ENCODE results near the gene FNDC8. TPM values are rescaled to one million over a fixed set of nuclear protein-coding genes. Genes with fewer than 3 reads are reported as not detected.

FNDC8 gene
- total RNA-seq, 4 donors from 2014 or later: not detected

GRCh38 chr17:35138218-35138617, 16.8 kb downstream of the FNDC8 start:
- H3K4me3 ChIP-seq: no peak overlapping the region
- H3K27ac ChIP-seq: no peak overlapping the region
- peaks cover 0 to 58% (median 0%) of the 10 kb centered on the region in 3 donors for H3K36me3 ChIP-seq
- H3K27me3 ChIP-seq: no peaks in the 10 kb centered on the region
- no peak for TF ChIP-seq POLR2A (IDR thresholded peaks at IDR 0.05)
- TF ChIP-seq CTCF (IDR thresholded peaks at IDR 0.05): no peak
- no peaks in the 10 kb centered on the region for H3K9me3 ChIP-seq
- peaks cover 0 to 7% (median 3%) of the 10 kb centered on the region in 4 donors for H3K4me1 ChIP-seq
- no peak for DNase-seq

- H3K4me3 ChIP-seq: peak within 1 kb of the TSS; percentile 61 to 95 (median 84)
- H3K4me1 ChIP-seq: peaks cover 0 to 7% (median 3%) of the 10 kb centered on the region in 4 donors
- peak within 1 kb of the TSS in 1 of 4 donors; percentile 80 for H3K27ac ChIP-seq
- peaks cover 0 to 22% (median 0%) of the 10 kb centered on the region in 3 donors for H3K36me3 ChIP-seq
- no peaks in the 10 kb centered on the region for H3K27me3 ChIP-seq
- DNase-seq: peak; percentile 75 to 91 (median 87)
- TF ChIP-seq POLR2A (IDR thresholded peaks at IDR 0.05) (no peak), CTCF (IDR thresholded peaks at IDR 0.05) (peak; percentile 83 to 97 (median 90))
- no peaks in the 10 kb centered on the region for H3K9me3 ChIP-seq
These were observed 20.5 kb downstream of the FNDC8 start, which contains the start of gene NLE1 for GRCh38 chr17:35141681-35142466. Gene NLE1, minus strand, starts transcription at chr17:35142303. Its CDS starts 28 bp downstream, at chr17:35142275.

- H3K9me3 ChIP-seq: no peaks in the 10 kb centered on the region
- TF ChIP-seq CTCF (IDR thresholded peaks at IDR 0.05) (no peak), POLR2A (IDR thresholded peaks at IDR 0.05) (no peak)
- peaks cover 0 to 7% (median 3%) of the 10 kb centered on the region in 4 donors for H3K4me1 ChIP-seq
- peaks cover 0 to 16% (median 0%) of the 10 kb centered on the region in 3 donors for H3K36me3 ChIP-seq
- no peak for DNase-seq
- H3K27ac ChIP-seq: no peak overlapping the region
- no peaks in the 10 kb centered on the region for H3K27me3 ChIP-seq
- peak overlapping the region; percentile 61 to 95 (median 84) for H3K4me3 ChIP-seq
These were observed 21.0 kb downstream of the FNDC8 start for GRCh38 chr17:35142467-35142796.

DNA sequence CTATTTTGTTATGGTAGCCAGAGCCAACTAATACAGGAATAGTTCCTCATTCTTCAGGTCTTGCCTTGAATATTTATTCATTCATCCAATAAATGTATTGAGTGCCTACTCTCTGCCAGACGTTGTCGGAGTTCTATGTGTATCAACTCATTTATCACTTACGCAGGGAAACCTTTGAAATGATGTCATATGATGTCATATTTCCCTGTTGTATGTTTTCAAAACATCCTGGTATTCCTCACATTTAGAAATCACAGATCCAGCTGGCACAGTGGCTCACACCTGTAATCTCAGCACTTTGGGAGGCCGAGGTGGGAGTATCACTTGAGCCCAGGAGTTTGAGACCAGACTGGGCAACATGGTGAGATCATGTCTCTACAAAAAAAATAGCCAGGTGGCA, 23.4 kb downstream of the FNDC8 start:
- no peak overlapping the region for H3K4me3 ChIP-seq
- no peaks in the 10 kb centered on the region for H3K9me3 ChIP-seq
- DNase-seq: no peak
- H3K4me1 ChIP-seq: peaks cover 0 to 7% (median 3%) of the 10 kb centered on the region in 4 donors
- H3K36me3 ChIP-seq: no peaks in the 10 kb centered on the region
- H3K27ac ChIP-seq: no peak overlapping the region
- TF ChIP-seq CTCF (IDR thresholded peaks at IDR 0.05) (no peak), POLR2A (IDR thresholded peaks at IDR 0.05) (no peak)
- no peaks in the 10 kb centered on the region for H3K27me3 ChIP-seq

GRCh38 chr17:35146214-35146833, 24.9 kb downstream of the FNDC8 start:
- H3K27me3 ChIP-seq: no peaks in the 10 kb centered on the region
- no peak overlapping the region for H3K4me3 ChIP-seq
- H3K9me3 ChIP-seq: no peaks in the 10 kb centered on the region
- no peak overlapping the region for H3K27ac ChIP-seq
- no peaks in the 10 kb centered on the region for H3K36me3 ChIP-seq
- no peak for DNase-seq
- TF ChIP-seq CTCF (IDR thresholded peaks at IDR 0.05) (no peak), POLR2A (IDR thresholded peaks at IDR 0.05) (no peak)
- H3K4me1 ChIP-seq: peaks cover 0 to under 1% (median 0%) of the 10 kb centered on the region in 4 donors

All from Peyer's patch (tissue), 4 donors.